ENCODE data around the gene CUL9.

CUL9 gene

DNA sequence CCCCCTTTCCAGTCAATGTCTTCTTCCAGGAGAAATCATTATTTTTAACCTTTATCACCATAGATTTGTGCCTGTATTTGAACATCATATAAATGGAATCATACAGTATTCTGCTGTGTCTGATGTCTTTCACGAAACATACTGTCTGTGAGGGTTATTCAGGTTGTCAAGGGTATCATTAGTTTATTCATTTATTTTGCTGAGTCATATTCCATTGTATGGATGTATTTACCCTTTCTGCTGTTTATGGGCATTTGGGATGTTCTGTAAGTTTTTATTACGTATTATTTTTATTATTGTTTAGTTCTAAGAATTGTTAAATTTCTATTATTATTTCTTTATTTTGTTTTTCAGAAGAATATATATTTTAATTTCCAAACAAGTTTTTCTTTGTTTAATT is 25.3 kb downstream of the CUL9 start:
- H3K36me3 ChIP-seq: peaks cover 46% of the 10 kb centered on the region
- no peaks in the 10 kb centered on the region for H3K4me1 ChIP-seq (ENCODE audit: control insufficient read depth in 1 of 2, insufficient read depth in 1 of 2, low read depth in 1 of 2, low read length in 1 of 2)
- no peaks in the 10 kb centered on the region for H3K27me3 ChIP-seq
- H3K9me3 ChIP-seq: no peaks in the 10 kb centered on the region
- no peak overlapping the region for H3K27ac ChIP-seq
- no peak overlapping the region for H3K4me3 ChIP-seq (ENCODE audit: low read depth in 1 of 2, low read length in 1 of 2)
- TF ChIP-seq, protein P1, sequence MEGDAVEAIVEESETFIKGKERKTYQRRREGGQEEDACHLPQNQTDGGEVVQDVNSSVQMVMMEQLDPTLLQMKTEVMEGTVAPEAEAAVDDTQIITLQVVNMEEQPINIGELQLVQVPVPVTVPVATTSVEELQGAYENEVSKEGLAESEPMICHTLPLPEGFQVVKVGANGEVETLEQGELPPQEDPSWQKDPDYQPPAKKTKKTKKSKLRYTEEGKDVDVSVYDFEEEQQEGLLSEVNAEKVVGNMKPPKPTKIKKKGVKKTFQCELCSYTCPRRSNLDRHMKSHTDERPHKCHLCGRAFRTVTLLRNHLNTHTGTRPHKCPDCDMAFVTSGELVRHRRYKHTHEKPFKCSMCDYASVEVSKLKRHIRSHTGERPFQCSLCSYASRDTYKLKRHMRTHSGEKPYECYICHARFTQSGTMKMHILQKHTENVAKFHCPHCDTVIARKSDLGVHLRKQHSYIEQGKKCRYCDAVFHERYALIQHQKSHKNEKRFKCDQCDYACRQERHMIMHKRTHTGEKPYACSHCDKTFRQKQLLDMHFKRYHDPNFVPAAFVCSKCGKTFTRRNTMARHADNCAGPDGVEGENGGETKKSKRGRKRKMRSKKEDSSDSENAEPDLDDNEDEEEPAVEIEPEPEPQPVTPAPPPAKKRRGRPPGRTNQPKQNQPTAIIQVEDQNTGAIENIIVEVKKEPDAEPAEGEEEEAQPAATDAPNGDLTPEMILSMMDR (IDR thresholded peaks at IDR 0.05): no peak

DNA sequence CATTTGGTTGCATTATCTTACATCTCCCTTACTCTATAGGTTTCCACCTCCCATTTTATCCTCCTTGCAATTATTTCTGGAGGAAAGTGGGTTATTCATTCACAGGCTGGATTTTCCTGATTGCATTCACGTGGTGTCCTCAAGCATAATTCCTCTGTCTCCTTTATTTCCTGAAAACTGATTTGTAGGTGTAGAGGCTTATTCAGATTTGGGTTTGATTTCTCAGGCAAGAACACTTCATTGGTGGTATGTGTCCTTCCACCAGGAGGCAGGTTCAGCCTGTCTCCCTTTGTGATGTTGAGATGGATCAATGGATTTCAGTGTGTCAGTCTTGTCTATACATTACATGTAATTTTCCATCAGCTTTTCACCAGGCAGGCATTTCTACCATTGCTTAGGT is 30.0 kb downstream of the CUL9 start:
- no peaks in the 10 kb centered on the region for H3K27me3 ChIP-seq
- TF ChIP-seq, protein P1 (IDR thresholded peaks at IDR 0.05): no peak
- no peaks in the 10 kb centered on the region for H3K4me1 ChIP-seq (ENCODE audit: control insufficient read depth in 1 of 2, insufficient read depth in 1 of 2, low read depth in 1 of 2, low read length in 1 of 2)
- H3K36me3 ChIP-seq: peaks cover 47% of the 10 kb centered on the region
- H3K27ac ChIP-seq: no peak overlapping the region
- no peak overlapping the region for H3K4me3 ChIP-seq (ENCODE audit: low read depth in 1 of 2, low read length in 1 of 2)
- no peaks in the 10 kb centered on the region for H3K9me3 ChIP-seq

DNA sequence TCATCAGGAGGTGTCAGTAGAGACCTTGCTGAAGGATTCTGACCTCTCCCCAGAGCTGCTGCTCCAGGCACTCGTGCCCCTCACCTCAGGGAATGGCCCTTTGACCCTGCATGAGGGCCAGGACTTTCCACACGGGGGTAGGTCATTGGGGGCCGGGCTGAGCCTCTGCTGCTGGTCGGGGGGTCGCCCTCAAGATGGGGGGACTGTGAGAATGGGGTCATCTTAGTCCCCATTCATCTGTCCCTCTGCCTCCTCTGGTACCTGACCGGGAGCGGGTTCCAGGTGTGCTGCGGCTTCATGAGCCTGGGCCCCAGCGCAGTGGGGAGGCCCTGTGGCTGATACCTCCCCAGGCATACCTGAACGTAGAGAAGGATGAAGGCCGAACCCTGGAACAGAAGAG is 31.4 kb downstream of the CUL9 start:
- Histone ChIP-seq H3K9me3 (no peaks in the 10 kb centered on the region), H3K4me3 (ENCODE audit: low read depth in 1 of 2, low read length in 1 of 2) (no peak overlapping the region), H3K27me3 (no peaks in the 10 kb centered on the region), H3K4me1 (ENCODE audit: control insufficient read depth in 1 of 2, insufficient read depth in 1 of 2, low read depth in 1 of 2, low read length in 1 of 2) (no peaks in the 10 kb centered on the region), H3K27ac (no peak overlapping the region), H3K36me3 (peaks cover 58% of the 10 kb centered on the region)
- TF ChIP-seq, protein P1 (IDR thresholded peaks at IDR 0.05): no peak

DNA sequence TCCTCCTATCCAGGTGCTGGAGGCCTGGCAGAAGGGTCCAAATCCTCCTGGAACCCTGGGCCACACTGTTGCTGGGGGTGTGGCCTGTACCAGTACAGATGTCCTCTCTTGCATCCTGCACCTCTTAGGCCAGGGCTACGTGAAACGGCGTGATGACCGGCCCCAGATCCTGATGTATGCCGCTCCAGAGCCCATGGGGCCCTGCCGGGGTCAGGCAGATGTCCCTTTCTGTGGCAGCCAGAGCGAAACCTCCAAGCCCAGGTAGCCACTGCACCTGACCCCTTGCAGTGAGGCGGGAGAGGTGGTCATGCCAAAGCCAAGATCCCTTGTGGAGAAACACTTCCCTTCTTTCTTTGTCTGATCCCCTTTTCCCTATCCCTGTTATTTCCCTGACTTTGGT is 33.1 kb downstream of the CUL9 start:
- Histone ChIP-seq H3K4me1 (ENCODE audit: control insufficient read depth in 1 of 2, insufficient read depth in 1 of 2, low read depth in 1 of 2, low read length in 1 of 2) (no peaks in the 10 kb centered on the region), H3K27me3 (no peaks in the 10 kb centered on the region), H3K27ac (no peak overlapping the region), H3K4me3 (ENCODE audit: low read depth in 1 of 2, low read length in 1 of 2) (no peak overlapping the region), H3K9me3 (no peaks in the 10 kb centered on the region), H3K36me3 (peaks cover 70% of the 10 kb centered on the region)
- TF ChIP-seq, protein P1 (IDR thresholded peaks at IDR 0.05): no peak

DNA sequence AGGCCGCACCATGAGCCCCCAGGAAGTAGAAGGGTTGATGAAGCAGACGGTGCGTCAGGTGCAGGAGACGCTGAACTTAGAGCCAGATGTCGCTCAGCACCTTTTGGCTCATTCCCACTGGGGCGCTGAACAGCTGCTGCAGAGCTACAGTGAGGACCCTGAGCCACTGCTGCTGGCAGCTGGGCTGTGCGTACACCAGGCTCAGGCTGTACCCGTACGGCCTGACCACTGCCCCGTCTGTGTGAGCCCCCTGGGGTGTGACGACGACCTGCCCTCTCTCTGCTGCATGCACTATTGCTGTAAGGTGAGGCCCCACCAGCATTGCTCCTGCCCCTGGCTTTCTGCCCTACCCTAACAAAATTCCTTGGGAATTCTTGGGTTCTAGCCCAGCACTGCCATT is 34.2 kb downstream of the CUL9 start:
- H3K4me1 ChIP-seq (ENCODE audit: control insufficient read depth in 1 of 2, insufficient read depth in 1 of 2, low read depth in 1 of 2, low read length in 1 of 2): no peaks in the 10 kb centered on the region
- H3K27ac ChIP-seq: no peak overlapping the region
- H3K36me3 ChIP-seq: peaks cover 81% of the 10 kb centered on the region
- H3K4me3 ChIP-seq (ENCODE audit: low read depth in 1 of 2, low read length in 1 of 2): no peak overlapping the region
- TF ChIP-seq, protein P1 (IDR thresholded peaks at IDR 0.05): no peak
- no peaks in the 10 kb centered on the region for H3K9me3 ChIP-seq
- H3K27me3 ChIP-seq: no peaks in the 10 kb centered on the region

DNA sequence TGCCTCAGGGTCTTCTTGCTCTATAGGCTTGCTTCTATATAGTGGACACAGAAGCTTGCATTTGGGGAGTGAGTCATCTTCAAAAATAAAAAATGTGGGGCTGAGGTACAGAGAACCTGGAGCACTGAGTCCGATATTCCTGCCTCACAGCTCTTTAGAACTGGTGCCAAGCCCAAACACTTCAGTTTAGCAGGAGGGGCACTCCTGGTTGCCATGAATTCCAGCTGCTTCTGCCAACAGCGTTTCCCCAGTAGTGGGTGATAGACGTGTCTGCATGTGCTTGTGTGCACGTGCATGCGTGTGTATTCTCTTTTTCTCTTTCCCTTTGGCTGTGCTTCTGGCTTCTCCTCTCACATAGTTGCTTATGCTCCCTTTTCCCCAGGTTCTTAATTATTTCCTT is 35.4 kb downstream of the CUL9 start:
- TF ChIP-seq, protein P1 (IDR thresholded peaks at IDR 0.05): no peak
- Histone ChIP-seq H3K4me3 (ENCODE audit: low read depth in 1 of 2, low read length in 1 of 2) (no peak overlapping the region), H3K36me3 (peaks cover 93% of the 10 kb centered on the region), H3K4me1 (ENCODE audit: control insufficient read depth in 1 of 2, insufficient read depth in 1 of 2, low read depth in 1 of 2, low read length in 1 of 2) (no peaks in the 10 kb centered on the region), H3K9me3 (no peaks in the 10 kb centered on the region), H3K27me3 (no peaks in the 10 kb centered on the region), H3K27ac (no peak overlapping the region)
